Spleen (tissue), 11 donors: ENCODE data around the gene LRRC49. TPM values are rescaled to one million over a fixed set of nuclear protein-coding genes. Genes with fewer than 3 reads are reported as not detected.
"Not testable (repeated sequence)": the region's sequence is repeated elsewhere in the genome, so short reads cannot be mapped to it uniquely, and the experiment has no call there.

Experiments
- DNase-seq: peaks from one replicate; pipeline ENCODE4 v3.0.0-alpha.2; 2020
- H3K27ac ChIP-seq, 8 donors: fragments of 200-600 bp; sonication (generic) in 7 of 8; 1 replicate in 4 of 8; 2 replicates in 4 of 8; pipeline versions ENCODE4 v1.5.0 to v1.8.0; 2016 to 2021; ENCODE audit warnings: inconsistent platforms in 4 of 8, mild to moderate bottlenecking in 4 of 8, moderate library complexity in 1 of 8
- H3K27me3 ChIP-seq, 7 donors: fragments of 200-600 bp; sonication (generic) in 6 of 7; replicated peaks in 1 of 7; 1 replicate in 4 of 7; 2 replicates in 3 of 7; pipeline versions ENCODE4 v1.5.0 to v1.8.0; 2016 to 2021; ENCODE audit warnings: inconsistent platforms in 3 of 7, mild to moderate bottlenecking in 1 of 7
- H3K36me3 ChIP-seq, 6 donors: fragments of 200-600 bp; sonication (generic) in 5 of 6; 1 replicate in 4 of 6; 2 replicates in 2 of 6; pipeline versions ENCODE4 v1.5.0 to v1.8.0; 2016 to 2021; ENCODE audit warnings: inconsistent platforms in 2 of 6
- H3K4me1 ChIP-seq, 6 donors: fragments of 200-600 bp; sonication (generic) in 5 of 6; 1 replicate in 3 of 6; 2 replicates in 3 of 6; pipeline versions ENCODE4 v1.5.0 to v1.8.0; 2016 to 2021; ENCODE audit warnings: inconsistent platforms in 3 of 6
- H3K4me3 ChIP-seq, 8 donors: fragments of 200-600 bp; sonication (generic) in 7 of 8; 1 replicate in 4 of 8; 2 replicates in 4 of 8; pipeline versions ENCODE4 v1.5.0 to v1.8.0; 2016 to 2021; ENCODE audit warnings: inconsistent platforms in 4 of 8, mild to moderate bottlenecking in 4 of 8, moderate library complexity in 2 of 8
- H3K9me3 ChIP-seq, 8 donors: fragments of 200-600 bp; sonication (generic) in 7 of 8; 1 replicate in 4 of 8; 2 replicates in 4 of 8; pipeline versions ENCODE4 v1.5.0 to v1.8.0; 2016 to 2021; ENCODE audit warnings: inconsistent platforms in 4 of 8
- CTCF ChIP-seq, 11 experiments: fragments of 200-600 bp in 7 of 11; fragments of 450-650 bp in 4 of 11; sonication (generic) in 4 of 11; IDR thresholded peaks in 8 of 11; conservative IDR thresholded peaks in 3 of 11; 1 replicate in 7 of 11; 2 replicates in 4 of 11; pipeline versions ENCODE4 v1.4.0 to v1.8.0; 2016 to 2021; ENCODE audit warnings: antibody characterized with exemption in 11 of 11, inconsistent platforms in 4 of 11, mild to moderate bottlenecking in 1 of 11
- POLR2A ChIP-seq, 3 donors: fragments of 450-650 bp; IDR thresholded peaks; one replicate each; pipeline ENCODE4 v1.5.1; 2017; ENCODE audit warnings: antibody characterized with exemption in 3 of 3, mild to moderate bottlenecking in 1 of 3
- POLR2AphosphoS5 ChIP-seq, 3 donors: sonication (generic); formaldehyde crosslinking; IDR thresholded peaks; one replicate each; pipeline ENCODE4 v1.5.1; 2017; ENCODE audit warnings: antibody characterized with exemption in 3 of 3
- WGBS, 5 donors: extraction: QIAGEN DNeasy Blood & Tissue Kit in 3 of 5; methylation state at CpG; one replicate each; pipeline versions ENCODE4 v1.1.5 to v1.1.7; 2013 to 2018; 5-methylcytosine and 5-hydroxymethylcytosine counted together
- intact Hi-C: fragments of 100-400 bp; cut with DNase I; formaldehyde crosslinking; loops from one replicate; pipeline ENCODE4 v1.15.0; 2023; ENCODE audit warnings: low total_unique reads
- polyA plus RNA-seq, 3 donors: library from polyadenylated mRNA; stranded (reverse); fragments of 200-250 nt; gene quantifications; one replicate each; pipeline ENCODE4 v1.2.1, GENCODE V29; 2013
- total RNA-seq, 7 donors: library from RNA; depleted of rRNA in 3 of 7; stranded (reverse); fragments of >200 nt in 3 of 7; fragmentation: NEBNext Ultra II Directional in 4 of 7; extraction: Animal tissue kit (Norgen Biotek cat#: 25700) in 4 of 7; gene quantifications; one replicate each; pipeline versions ENCODE4 v1.1.0 to v1.2.1, GENCODE V29; 2016 to 2021
- donor health status: healthy with polysubstance abuse.
- donor health status: DM: no; HTN: no; CAD: no; lungs with moderate emphysema.
- donor health status: DM: no; HTN: no; CAD: no.
- donor health status: Bipolar disorder and iron deficiency.
- donor health status: healthy.
- donor health status: DM: no; HTN: no; CAD: no.
- donor health status: DM: yes; HTN: yes; CAD: no.

The LRRC49 gene
- total and polyA plus RNA-seq, 10 donors = 0.62 to 4.1 (median 2.4) TPM

DNA sequence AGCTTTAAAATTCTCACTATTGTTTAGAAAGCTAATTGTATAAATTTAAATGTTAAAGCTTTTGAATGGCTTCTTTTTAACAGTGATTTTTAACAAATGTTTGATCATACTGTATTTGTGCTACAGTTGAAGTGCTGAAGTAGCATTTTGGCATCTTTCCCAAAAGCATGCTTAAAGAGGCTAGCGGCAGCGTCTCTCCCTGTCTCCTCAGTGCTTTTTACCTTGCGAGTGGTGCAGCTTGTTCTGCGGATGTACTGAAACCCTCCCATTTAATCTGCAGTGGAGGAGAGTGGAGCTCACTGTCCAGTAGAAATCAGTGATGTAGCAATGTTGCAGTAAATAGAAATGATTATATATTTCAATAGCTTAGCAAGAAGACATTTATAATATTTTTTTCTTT lies 43.7 kb downstream of the LRRC49 start:
- Histone ChIP-seq H3K4me1 (no peaks in the 10 kb centered on the region), H3K9me3 (no peaks in the 10 kb centered on the region), H3K36me3 (no peaks in the 10 kb centered on the region), H3K27me3 (no peaks in the 10 kb centered on the region), H3K4me3 (no peak overlapping the region), H3K27ac (no peak overlapping the region)
- WGBS, 5 donors = 67 to 91% (median 81%) methylated on average over 4 of the region's 4 CpGs
- DNase-seq = no peak
- TF ChIP-seq POLR2AphosphoS5 (IDR thresholded peaks at IDR 0.05) (no peak), POLR2A (IDR thresholded peaks at IDR 0.05) (no peak), CTCF (IDR thresholded peaks at IDR 0.05 in 8 of 11, conservative IDR thresholded peaks at IDR 0.05 in 3 of 11) (no peak)
- intact Hi-C loops = no loop called here

- H3K9me3 ChIP-seq, intact Hi-C loops, H3K27me3 ChIP-seq, H3K4me3 ChIP-seq, DNase-seq, H3K36me3 ChIP-seq, H3K27ac ChIP-seq, H3K4me1 ChIP-seq: not testable (repeated sequence)
- 66 to 76% (median 69%) methylated on average over 2 of the region's 2 CpGs for WGBS, 5 donors
These were observed 50.7 kb downstream of the LRRC49 start for GRCh38 chr15:70943285-70943684.

GRCh38 chr15:70947351-70948335 lies 55.0 kb downstream of the LRRC49 start:
- peaks cover 0 to 15% (median 11%) of the 10 kb centered on the region in 8 donors for H3K9me3 ChIP-seq
- H3K27ac ChIP-seq = no peak overlapping the region
- H3K4me3 ChIP-seq = no peak overlapping the region
- no peaks in the 10 kb centered on the region for H3K27me3 ChIP-seq
- TF ChIP-seq POLR2A (IDR thresholded peaks at IDR 0.05) (no peak), POLR2AphosphoS5 (IDR thresholded peaks at IDR 0.05) (no peak), CTCF (IDR thresholded peaks at IDR 0.05 in 8 of 11, conservative IDR thresholded peaks at IDR 0.05 in 3 of 11) (no peak)
- no peak for DNase-seq
- H3K4me1 ChIP-seq = no peaks in the 10 kb centered on the region
- H3K36me3 ChIP-seq = no peaks in the 10 kb centered on the region
- intact Hi-C loops = no loop called here
- 51 to 61% (median 56%) methylated on average over 7 of the region's 7 CpGs for WGBS, 5 donors

- Histone ChIP-seq H3K27ac (no peak overlapping the region), H3K27me3 (peaks cover 0 to 14% (median 0%) of the 10 kb centered on the region in 7 donors), H3K36me3 (no peaks in the 10 kb centered on the region), H3K4me3 (no peak overlapping the region), H3K9me3 (peaks cover 0 to 15% (median 11%) of the 10 kb centered on the region in 8 donors), H3K4me1 (no peaks in the 10 kb centered on the region)
- TF ChIP-seq CTCF (IDR thresholded peaks at IDR 0.05 in 8 of 11, conservative IDR thresholded peaks at IDR 0.05 in 3 of 11) = no peak
- TF ChIP-seq POLR2AphosphoS5 (IDR thresholded peaks at IDR 0.05) = no peak
- no peak for TF ChIP-seq POLR2A (IDR thresholded peaks at IDR 0.05)
- intact Hi-C loops = no loop called here
- DNase-seq = no peak
These were observed 58.3 kb downstream of the LRRC49 start for GRCh38 chr15:70950953-70951352.
